Gastrocnemius medialis (tissue), 4 donors: ENCODE measurements around the gene CNGB1.

Experiments used
- POLR2A ChIP-seq, 2 donors: fragments of 450-650 bp; IDR thresholded peaks; one replicate each; pipeline ENCODE4 v1.6.1; 2017; ENCODE audit warnings: antibody characterized with exemption in 2 of 2, mild to moderate bottlenecking in 2 of 2, moderate library complexity in 2 of 2
- TF ChIP-seq, protein P1 (sequence below), 5 experiments: fragments of 450-650 bp in 3 of 5; fragments of 200-600 bp in 2 of 5; sonication (generic) in 2 of 5; IDR thresholded peaks in 4 of 5; conservative IDR thresholded peaks in 1 of 5; 1 replicate in 4 of 5; 2 replicates in 1 of 5; pipeline ENCODE4 v1.5.1; 2016 to 2019; ENCODE audit warnings: antibody characterized with exemption in 5 of 5, mild to moderate bottlenecking in 3 of 5, moderate library complexity in 3 of 5

DNA sequence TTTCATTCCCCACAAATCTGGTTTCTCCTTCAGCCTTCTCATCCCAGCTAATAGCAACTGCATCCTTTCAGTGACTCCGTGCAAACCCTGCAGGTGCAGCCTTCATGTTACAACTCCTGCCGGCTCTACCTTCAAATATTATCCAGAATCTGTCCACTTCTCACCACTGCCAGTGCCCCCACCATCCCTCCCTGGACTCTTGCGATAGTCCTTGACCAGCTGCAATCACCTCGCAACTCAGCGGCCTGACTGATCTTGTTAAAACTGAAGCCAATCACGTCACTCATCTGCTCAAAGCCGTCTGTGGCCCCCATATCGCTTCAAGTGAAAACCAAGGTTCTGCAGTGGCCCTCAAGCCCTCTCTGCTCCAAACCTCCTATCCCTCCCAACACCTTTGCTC is 125.8 kb downstream of the CNGB1 start:
- TF ChIP-seq, protein P1, sequence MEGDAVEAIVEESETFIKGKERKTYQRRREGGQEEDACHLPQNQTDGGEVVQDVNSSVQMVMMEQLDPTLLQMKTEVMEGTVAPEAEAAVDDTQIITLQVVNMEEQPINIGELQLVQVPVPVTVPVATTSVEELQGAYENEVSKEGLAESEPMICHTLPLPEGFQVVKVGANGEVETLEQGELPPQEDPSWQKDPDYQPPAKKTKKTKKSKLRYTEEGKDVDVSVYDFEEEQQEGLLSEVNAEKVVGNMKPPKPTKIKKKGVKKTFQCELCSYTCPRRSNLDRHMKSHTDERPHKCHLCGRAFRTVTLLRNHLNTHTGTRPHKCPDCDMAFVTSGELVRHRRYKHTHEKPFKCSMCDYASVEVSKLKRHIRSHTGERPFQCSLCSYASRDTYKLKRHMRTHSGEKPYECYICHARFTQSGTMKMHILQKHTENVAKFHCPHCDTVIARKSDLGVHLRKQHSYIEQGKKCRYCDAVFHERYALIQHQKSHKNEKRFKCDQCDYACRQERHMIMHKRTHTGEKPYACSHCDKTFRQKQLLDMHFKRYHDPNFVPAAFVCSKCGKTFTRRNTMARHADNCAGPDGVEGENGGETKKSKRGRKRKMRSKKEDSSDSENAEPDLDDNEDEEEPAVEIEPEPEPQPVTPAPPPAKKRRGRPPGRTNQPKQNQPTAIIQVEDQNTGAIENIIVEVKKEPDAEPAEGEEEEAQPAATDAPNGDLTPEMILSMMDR (IDR thresholded peaks at IDR 0.05 in 4 of 5, conservative IDR thresholded peaks at IDR 0.05 in 1 of 5) = no peak
- no peak for TF ChIP-seq POLR2A (IDR thresholded peaks at IDR 0.05)
